ENCODE data around the gene LGR5.
"Not testable (repeated sequence)": the region's sequence is repeated elsewhere in the genome, so short reads cannot be mapped to it uniquely, and the experiment has no call there.

Gene LGR5

DNA sequence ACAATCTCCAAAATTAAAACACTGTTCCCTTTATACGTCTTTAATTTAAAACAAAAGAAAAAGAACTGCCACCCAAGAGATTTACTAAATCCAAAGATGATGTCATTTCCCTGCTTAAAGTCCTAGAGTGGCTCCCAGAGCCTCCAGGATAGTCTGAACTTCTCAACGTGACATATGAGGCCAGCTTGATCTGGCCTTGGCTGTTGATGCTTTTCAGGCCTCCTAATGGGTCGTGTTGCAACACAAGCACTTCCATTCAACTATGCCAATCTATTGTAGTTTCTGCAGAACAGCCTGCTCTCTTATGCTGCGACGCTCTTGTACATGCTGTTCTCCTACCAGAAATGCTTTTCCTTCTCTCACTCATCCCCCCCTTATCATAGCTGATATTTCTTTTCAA lies 35.7 kb downstream of the LGR5 start:
- DNase-seq = no peak

DNA sequence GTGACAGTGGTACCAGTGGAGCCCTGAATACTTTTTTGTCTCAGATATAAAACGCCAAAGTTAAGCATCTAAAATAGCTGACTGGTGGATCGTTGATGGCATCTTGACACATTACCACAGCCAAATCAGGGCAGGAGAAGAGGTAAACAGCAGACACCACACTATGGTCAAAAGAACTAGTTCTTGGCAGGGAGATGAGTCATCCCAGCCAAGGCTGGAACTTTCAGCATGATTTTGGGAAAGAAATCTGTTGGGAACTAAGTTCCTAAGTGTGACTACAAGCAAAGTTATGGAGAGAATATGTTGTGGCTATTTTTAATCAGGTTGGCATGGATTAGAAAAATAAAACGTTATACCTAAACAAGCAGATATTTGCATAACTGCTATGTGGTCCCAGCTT lies 36.9 kb downstream of the LGR5 start:
- no peak for DNase-seq

DNA sequence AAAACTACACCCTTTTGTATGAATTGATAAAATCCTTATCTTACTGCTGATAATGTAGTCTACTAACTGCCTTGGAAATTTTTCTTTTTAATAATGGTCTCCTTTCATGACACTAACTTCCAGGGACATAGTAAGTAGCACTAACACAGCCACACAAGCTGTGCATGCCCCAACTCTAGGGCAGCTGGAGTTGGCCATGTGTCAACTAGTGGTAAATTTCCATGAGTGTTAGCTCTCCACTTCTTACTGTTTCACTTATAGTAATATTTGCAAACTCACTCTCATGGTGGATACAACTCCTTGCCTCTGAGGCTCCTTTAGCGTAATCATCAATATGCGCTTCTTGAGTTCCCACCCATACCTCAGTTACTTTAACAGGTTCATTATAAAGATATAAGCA lies 38.0 kb downstream of the LGR5 start:
- no peak for DNase-seq

DNA sequence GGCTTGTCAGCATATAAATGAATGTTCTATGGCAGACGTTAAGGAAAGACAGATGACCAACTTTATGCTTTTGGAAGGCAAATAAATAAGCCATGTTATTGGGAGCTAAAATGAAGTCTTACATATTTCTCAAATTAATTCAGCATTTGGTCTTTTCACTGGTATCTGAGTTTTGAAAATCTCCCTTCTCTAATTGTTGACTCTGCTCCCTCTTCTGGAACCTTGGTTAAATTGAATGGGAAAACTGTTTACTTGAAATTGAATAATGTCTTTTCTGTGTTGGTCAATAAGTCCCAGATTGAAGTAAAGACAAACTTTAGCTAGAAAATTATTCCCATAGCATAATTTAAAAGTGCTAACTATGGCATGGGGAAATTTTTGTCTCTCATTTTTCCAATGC lies 38.7 kb downstream of the LGR5 start:
- DNase-seq = no peak

DNA sequence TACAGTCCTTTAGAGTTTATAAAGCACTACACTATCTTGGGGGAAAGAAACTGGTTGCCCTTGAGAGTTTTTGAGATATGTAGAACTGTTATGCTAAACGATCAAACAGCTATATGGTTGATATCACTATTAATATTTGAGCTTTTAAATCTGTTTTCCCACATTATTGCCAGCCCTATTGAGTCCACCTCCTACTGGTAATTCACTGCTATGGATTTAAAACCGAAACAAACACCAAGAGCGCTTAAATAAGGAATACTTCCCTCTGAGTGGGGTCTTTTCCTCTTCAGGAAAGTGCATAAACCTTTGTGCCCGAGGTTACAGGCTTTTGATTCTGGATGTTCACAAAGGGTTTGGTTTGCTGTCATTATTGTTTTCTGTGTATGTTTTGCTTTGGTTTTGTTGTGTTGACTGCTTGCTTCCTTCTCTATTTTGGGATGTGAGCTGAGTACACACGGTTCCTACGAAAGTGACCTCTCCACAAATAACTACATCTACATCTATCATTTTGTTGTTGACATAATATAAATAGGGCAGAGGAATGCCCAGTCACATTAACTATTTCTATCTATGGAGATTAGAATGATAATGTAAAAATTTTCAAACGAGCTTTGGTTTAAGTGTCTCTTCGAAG lies 44.8 kb downstream of the LGR5 start:
- DNase-seq = no peak

DNA sequence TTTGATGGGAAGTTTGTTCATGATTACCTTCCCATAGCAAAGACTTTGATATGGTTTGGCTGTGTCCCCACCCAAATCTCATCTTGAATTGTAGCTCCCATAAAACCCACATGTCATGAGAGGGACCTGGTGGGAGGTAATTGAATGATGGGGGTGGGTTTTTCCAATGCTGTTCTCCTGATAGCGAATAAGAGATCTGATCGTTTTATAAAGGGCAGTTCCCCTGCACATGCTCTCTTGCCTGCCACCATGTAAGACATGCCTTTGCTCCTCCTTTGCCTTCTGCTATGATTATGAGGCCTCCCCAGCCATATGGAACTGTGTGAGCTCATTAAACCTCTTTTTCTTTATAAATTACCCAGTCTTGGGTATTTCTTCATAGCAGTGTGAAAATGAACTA lies 51.2 kb downstream of the LGR5 start:
- DNase-seq = not testable (repeated sequence)

GRCh38 chr12:71492604-71493003 lies 53.0 kb downstream of the LGR5 start:
- DNase-seq = no peak

GRCh38 chr12:71499834-71500233 lies 60.2 kb downstream of the LGR5 start:
- no peak for DNase-seq

DNA sequence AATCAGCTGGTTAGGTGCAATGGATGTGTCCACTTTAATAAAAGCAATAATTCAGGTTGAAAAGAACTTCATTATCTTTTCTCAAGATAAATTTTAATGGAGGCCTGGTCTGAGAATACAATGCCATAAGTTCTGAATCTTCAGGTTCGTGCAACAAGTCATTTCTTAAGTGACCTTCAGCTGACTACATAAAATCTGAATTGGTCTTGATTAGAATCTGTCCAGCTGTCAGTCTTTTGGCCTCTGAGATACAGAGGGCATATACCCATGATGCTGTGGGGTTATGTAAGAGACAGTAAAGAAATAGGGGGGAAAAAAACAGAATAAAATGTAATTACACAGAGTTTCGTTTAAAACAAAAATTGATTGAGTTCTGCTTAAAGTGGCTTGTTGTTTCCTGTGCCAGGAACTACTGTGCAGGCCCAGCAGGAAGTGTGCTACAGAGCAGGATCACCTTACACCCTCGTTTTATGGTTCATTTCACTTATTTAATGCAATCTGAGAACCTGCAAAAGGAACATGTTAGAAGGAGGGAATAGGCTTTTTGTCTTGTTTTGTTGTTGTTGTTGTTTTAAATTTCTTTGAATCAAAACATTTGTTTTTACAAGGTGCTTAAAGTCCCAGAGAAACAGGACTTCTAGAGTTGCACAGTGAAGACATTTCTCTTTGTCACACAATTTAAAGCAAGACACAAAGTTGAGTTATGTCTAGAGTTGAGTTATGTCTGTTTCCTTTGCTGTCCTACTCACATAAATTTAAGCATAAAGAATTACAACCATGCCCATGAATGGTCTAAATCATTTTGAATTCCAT lies 64.2 kb downstream of the LGR5 start:
- DNase-seq = no peak

DNA sequence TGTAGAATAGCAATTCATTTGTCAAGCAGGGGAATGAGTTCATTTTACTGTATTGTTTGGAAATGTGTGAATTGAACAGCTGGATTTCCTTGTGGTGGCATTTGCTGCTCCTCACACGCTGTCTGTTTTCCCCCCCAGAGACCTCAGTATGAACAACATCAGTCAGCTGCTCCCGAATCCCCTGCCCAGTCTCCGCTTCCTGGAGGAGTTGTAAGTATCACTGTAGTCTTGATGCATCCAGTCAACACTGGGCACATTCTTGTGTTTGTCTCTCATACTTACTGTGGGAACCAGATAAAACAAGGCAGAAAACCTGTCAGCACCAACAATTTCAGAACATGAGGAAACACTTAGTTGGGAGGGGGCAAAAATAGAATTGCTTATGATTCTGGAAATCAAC lies 64.9 kb downstream of the LGR5 start:
- DNase-seq = no peak

DNA sequence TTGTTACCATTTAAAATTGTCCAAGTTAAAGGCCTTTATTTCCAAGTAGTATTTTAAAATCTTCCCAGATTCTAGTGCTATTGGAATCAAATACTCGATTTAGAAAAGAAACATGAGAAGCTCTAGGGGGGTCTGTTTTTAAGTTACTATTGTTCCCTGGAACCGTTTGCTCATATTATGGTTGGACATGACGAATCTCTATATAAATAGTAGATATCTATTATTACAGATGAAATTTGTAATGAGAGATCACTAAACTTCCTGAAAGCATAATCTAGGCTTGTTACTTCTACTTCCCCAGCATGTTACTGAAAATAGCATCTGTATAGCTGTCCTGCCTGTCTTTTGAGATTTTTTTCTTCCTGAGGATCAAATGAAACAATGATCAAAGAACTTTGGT lies 70.1 kb downstream of the LGR5 start:
- DNase-seq = no peak

- no peak for DNase-seq
Measured at GRCh38 chr12:71517145-71517846, 77.7 kb downstream of the LGR5 start.

GRCh38 chr12:71521125-71521524 lies 81.5 kb downstream of the LGR5 start:
- no peak for DNase-seq

- no peak for DNase-seq
Measured at GRCh38 chr12:71524626-71525025, 85.0 kb downstream of the LGR5 start.

- no peak for DNase-seq
Measured at GRCh38 chr12:71533703-71534102, 94.1 kb downstream of the LGR5 start.

- DNase-seq = no peak
Measured at GRCh38 chr12:71536279-71536938, 96.8 kb downstream of the LGR5 start.

DNA sequence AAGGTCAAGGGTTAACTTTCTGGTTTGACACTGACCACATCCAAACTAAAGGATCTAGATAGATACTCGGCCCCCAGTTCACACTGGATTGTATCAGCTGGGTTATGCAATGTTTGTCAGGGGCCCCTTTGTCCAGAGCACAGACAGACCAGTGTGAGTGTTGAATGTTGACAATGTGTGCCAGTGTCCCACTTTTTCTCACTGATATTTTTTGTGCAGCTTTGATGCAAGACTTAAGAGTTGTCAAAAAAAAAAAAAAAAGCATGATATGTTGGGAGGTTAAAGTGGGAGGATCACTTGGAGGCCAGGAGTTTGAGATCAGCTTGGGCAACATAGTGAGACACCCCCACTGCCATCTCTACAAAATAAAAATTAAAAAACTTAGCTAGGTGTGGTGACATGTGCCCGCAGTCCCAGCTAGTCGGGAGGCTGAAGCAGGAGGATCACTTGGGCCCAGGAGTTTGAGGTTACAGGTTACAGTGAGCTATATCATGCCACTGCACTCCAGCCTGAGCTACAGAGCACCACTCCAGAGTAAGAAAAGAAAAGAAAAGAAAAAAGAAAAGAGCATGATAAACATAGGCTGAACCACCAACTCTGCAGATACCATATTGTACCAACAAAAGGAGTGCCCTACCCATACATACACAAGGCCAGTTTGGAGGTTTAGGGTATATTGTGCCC lies 97.5 kb downstream of the LGR5 start:
- no peak for DNase-seq

DNA sequence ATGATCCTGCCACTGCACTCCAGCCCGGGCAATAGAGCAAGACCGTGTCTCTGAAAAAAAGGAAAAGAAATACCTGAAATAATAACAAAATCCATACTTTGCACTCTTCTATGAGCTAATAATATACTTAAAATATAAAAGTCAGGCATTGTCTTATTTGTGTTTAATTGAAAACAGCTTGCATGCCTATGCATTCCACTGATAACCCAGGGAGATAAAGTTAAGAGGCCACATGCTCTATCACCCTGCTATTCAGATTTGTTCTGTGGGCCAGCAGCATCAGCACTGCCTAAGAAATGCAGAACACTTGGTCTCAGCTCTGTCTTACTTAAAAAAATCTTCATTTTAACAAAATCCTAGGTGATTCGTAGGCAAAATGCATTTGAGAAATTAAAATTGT lies 99.2 kb downstream of the LGR5 start:
- DNase-seq = no peak

- DNase-seq = no peak
Measured at GRCh38 chr12:71541583-71541982, 102.0 kb downstream of the LGR5 start.

- DNase-seq = no peak
Measured at GRCh38 chr12:71546322-71546861, 106.8 kb downstream of the LGR5 start.

DNA sequence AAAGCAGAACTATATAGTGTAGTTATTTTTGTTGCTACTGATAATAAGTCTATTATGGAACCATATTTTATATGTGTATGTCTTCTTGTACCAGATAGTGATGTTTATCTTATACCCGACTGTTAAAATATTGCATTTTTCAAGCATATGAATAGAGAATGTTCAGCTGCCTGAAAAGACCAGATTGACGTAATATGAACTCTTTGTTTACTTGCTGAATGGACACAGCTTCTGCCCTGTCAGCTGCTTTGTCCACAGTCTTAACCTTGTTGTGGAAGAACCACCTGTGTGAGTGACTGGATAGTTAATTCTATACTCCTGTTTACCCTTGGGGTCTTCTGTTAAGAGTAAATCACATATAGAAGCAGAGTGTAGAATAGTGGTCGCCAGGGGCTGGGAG lies 109.3 kb downstream of the LGR5 start:
- no peak for DNase-seq

DNA sequence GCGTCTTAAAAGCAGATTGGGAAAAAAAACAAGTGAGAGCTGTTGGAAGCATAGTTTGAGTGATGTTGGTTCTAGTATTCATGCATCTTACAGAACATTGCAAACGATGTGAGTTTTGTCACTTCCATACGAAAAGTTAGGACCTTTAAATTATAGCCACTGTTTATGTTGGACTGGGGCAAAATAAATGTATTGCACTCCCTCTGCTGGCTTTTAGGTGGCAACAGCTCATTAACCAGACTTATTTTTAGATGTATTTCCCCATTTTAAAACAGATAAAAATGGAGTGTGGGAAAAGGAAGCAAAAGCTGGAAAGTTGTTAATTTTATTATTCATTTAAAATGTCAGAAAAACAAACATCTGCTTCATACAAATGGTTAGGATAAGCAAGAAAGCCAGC lies 111.9 kb downstream of the LGR5 start:
- DNase-seq = peak; percentile 20
